ENCODE results near the gene STX3.
"Not testable (repeated sequence)": the region's sequence is repeated elsewhere in the genome, so short reads cannot be mapped to it uniquely, and the experiment has no call there.

Gene STX3

DNA sequence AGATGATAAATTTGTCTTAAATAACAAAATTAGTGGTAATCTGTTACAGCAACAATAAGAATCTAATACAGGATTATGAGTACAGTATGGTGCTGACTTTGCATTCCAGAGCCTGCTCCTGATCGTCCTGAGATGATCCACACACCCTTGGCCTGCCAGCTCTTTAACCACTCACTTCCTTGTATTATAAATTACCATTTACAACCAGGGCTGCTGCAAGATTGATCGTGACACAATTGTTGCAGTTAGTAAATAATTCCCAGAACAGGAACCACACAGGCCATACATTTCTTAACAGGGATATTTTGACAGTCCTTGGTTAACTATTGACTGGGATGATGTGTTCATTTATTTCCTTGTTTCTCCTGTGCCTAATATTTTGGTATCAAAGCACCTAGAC is 94.0 kb downstream of the STX3 start:
- no peak for DNase-seq (ENCODE audit: extremely low spot score)

DNA sequence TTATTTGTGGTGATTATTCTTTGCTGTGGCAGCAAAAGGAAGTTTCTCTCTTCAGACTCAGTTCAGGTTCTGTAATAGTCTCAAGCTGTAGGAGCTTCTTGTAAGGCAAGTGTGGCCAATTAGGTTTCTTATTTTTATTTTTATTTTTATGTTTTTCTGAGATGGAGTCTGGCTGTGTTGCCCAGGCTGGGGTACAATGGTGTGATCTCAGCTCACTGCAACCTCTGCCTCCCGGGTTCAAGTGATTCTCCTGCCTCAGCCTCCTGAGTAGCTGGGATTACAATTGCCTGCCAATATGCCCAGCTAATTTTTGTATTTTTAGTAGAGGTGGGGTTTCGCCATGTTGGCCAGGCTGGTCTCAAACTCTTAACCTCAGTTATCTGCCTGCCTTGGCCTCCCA is 94.4 kb downstream of the STX3 start:
- DNase-seq (ENCODE audit: extremely low spot score); POLR2A ChIA-PET: not testable (repeated sequence)
- CTCF ChIA-PET: interaction anchor here (0.7 kb wide), 1 partner anchor 14 kb away, joined by 3 read pairs; no protein-coding TSS in a partner anchor

More for the DNA sequence above, 94.0 kb downstream of the STX3 start:
- TF ChIP-seq, protein P1, sequence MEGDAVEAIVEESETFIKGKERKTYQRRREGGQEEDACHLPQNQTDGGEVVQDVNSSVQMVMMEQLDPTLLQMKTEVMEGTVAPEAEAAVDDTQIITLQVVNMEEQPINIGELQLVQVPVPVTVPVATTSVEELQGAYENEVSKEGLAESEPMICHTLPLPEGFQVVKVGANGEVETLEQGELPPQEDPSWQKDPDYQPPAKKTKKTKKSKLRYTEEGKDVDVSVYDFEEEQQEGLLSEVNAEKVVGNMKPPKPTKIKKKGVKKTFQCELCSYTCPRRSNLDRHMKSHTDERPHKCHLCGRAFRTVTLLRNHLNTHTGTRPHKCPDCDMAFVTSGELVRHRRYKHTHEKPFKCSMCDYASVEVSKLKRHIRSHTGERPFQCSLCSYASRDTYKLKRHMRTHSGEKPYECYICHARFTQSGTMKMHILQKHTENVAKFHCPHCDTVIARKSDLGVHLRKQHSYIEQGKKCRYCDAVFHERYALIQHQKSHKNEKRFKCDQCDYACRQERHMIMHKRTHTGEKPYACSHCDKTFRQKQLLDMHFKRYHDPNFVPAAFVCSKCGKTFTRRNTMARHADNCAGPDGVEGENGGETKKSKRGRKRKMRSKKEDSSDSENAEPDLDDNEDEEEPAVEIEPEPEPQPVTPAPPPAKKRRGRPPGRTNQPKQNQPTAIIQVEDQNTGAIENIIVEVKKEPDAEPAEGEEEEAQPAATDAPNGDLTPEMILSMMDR (IDR thresholded peaks at IDR 0.05; ENCODE audit: control extremely low read depth, extremely low read depth, low read depth, missing control alignments): no peak
- POLR2A ChIA-PET: no interaction called here
- CTCF ChIA-PET: no interaction called here

DNA sequence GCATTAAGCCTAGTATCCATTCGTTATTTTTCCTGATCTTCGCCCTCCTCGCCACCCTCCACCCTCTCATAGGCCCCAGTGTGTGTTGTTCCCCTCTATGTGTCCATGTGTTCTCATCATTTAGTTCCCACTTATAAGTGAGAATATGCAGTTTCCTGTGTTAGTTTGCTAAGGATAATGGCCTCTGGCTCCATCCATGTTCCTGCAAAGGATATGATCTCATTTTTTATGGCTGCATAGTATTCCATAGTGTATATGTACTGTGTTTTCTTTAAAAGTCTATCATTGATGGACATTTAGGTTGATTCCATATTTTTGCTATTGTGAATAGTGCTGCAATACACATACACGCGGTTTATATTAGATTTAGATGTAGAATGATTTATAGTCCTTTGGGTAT is 96.2 kb downstream of the STX3 start:
- POLR2A ChIA-PET; CTCF ChIA-PET; DNase-seq (ENCODE audit: extremely low spot score): not testable (repeated sequence)

DNA sequence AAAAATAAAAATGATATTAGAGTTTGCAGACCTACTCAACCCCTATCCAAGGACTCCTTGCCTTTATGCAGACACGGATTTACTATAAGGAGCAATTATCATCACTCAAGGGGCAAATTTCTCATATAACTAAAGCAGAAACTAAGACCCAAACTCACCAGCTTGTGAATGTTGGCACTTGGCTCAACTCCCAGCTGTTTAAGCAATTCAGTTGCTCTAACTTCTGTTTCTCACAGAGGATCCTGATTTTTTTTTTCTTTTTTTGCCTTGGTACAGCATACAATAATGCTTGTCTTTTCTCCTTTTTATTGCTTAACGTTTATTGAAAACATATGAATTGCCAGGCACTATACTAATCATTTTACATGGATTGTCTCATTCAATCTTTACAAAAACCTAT is 99.7 kb downstream of the STX3 start:
- POLR2A ChIA-PET: no interaction called here
- TF ChIP-seq, protein P1 (IDR thresholded peaks at IDR 0.05; ENCODE audit: control extremely low read depth, extremely low read depth, low read depth, missing control alignments): no peak
- CTCF ChIA-PET: no interaction called here
- DNase-seq (ENCODE audit: extremely low spot score): no peak

All from GM10248 (cell line).